ENCODE results near the gene HELZ.
A peak's percentile ranks its signal among the peaks of the same experiment; 100 is the strongest.
"Not testable (repeated sequence)": the region's sequence is repeated elsewhere in the genome, so short reads cannot be mapped to it uniquely, and the experiment has no call there.

The HELZ gene, protein sequence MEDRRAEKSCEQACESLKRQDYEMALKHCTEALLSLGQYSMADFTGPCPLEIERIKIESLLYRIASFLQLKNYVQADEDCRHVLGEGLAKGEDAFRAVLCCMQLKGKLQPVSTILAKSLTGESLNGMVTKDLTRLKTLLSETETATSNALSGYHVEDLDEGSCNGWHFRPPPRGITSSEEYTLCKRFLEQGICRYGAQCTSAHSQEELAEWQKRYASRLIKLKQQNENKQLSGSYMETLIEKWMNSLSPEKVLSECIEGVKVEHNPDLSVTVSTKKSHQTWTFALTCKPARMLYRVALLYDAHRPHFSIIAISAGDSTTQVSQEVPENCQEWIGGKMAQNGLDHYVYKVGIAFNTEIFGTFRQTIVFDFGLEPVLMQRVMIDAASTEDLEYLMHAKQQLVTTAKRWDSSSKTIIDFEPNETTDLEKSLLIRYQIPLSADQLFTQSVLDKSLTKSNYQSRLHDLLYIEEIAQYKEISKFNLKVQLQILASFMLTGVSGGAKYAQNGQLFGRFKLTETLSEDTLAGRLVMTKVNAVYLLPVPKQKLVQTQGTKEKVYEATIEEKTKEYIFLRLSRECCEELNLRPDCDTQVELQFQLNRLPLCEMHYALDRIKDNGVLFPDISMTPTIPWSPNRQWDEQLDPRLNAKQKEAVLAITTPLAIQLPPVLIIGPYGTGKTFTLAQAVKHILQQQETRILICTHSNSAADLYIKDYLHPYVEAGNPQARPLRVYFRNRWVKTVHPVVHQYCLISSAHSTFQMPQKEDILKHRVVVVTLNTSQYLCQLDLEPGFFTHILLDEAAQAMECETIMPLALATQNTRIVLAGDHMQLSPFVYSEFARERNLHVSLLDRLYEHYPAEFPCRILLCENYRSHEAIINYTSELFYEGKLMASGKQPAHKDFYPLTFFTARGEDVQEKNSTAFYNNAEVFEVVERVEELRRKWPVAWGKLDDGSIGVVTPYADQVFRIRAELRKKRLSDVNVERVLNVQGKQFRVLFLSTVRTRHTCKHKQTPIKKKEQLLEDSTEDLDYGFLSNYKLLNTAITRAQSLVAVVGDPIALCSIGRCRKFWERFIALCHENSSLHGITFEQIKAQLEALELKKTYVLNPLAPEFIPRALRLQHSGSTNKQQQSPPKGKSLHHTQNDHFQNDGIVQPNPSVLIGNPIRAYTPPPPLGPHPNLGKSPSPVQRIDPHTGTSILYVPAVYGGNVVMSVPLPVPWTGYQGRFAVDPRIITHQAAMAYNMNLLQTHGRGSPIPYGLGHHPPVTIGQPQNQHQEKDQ (N-terminal part only)

GRCh38 chr17:67245073-67245693, at the start of gene HELZ:
Gene HELZ, minus strand, starts transcription at chr17:67245196. Its CDS starts 26,392 bp downstream, at chr17:67218804.
- peak; percentile 31 to 49 (median 35) for DNase-seq

GRCh38 chr17:67293251-67294203, 48.5 kb upstream of the HELZ start:
- peak; percentile 16 to 30 (median 24) for DNase-seq

DNA sequence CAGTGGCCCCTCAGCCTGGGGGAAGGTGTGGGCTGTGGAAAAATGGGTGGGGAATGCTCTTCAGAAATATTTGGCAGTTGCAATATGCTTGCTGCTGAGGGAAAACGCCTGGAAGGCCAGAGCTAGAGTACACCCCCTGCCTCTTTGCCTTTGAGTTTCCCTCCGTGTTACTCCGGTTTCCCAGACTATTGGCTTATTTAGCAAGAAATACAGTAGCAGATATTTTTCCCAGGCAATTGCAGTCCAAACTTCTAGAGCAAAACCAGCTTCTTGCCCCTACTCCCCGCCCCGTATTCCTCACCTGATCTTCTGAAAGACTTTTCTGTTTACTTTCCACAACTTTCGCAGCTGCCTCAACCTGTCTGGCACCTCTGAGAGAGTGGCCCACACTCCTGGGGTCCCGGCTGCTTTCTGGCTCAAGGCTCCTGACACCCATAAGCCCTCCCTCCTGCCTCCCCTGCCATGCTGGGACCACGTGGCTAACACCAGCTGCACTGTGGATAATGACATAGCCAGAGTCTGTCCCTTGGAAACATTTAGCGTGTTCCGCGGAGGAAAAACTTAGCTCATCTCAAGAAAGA, 45.8 kb upstream of the HELZ start:
- no peak for DNase-seq

DNA sequence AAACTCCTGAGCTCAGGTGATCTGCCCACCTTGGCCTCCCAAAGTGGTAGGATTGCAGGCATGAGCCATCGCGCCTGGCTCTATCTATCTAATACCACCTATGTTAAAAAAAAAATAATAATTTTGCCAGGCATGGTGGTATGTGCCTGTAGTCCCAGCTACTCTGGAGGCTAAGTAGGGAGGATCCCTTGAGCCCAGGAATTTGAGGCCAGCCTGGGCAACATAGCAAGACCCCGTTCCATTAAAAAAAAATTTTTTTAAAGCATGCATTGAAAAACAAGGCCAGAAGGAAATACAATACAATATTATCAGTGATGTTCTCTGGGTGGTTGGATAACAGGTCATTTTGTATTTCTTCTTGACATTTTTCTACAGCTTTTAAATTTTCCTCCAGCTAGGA, 45.2 kb upstream of the HELZ start:
- no peak for DNase-seq

DNA sequence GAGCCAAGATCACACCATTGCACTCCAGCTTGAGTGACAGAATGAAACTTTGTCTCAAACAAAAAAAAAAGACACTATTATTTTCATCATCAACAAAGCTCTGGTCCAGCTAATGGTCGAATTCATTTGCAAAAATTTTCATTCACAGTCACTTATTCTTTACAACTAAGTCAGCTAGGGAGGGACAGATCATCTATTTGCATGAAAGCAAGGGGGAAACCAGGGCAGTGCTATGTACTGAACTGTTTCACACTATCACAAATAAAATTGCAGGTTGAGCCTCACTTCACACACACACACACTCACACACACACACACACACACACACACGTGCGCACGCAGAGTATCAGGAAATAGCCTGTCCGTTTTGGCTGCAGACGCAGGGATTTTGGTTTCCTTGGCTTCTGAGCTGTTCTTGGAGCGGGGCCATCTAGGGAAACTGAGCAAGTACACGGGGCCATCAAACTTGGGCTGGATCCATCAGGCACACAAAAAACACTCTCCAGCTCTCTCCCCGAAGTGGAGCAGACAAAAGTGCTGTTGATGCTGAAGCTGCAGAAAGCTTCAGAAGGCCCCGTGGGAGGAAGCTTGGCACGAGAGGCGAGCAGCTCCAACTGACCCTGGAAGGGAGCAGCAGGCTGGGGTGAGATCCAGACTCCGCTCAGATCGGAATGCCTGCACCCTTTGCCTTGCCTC, 44.3 kb upstream of the HELZ start:
- no peak for DNase-seq

GRCh38 chr17:67286826-67287225, 41.8 kb upstream of the HELZ start:
- DNase-seq = not testable (repeated sequence)

- no peak for DNase-seq
These were observed 40.4 kb upstream of the HELZ start for GRCh38 chr17:67285360-67285759.

DNA sequence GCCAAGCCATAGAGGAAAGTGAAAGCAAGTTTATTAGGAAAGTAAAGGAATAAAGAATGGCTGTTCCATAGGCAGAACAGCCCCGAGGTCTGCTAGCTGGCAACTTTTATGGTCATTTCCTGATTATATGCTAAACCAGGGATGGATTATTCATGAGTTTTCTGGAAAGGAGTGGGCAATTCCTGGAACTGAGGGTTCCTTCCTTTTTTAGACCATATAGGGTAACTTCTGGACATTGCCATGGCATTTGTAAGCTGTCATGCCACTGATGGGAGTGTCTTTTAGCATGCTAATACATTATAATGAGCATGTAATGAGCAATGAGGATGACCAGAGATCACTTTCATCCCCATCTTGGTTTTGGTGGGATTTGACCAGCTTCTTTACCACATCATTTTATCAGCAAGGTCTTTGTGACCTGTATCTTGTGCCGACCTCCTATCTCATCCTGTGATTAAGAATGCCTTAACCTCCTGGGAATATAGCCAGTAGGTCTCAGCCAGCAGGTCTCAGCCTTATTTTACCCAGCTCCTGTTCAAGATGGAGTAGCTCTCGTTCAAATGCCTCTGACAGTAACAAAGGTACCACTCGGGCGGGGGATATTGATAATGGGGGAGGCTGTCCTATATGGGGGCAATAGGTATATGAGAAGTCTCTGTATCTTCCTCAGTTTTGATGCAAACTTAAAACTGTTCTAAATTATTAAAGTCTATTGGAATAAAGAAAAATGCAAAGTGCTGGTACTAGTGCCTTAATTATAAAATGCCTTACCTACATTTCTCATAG, 38.9 kb upstream of the HELZ start:
- no peak for DNase-seq

DNA sequence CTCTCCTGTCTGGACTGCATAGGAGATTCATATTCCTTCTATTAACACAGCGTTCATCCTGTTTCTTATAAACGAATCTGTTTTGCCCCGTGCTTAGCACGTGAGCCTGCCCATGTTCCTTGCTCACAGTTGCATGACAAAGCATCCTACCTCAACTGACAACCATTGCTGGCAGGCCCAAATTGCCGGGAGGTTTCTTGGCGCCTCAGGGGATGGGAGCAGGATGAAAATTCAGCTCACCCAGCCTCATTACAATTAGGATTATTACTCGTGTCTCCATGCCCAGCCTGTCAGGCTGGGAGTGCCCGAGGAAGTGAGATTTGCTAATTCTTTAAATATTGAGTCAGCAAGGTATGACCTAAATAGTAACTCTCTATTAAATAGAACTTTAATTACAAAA, 36.7 kb upstream of the HELZ start:
- no peak for DNase-seq

GRCh38 chr17:67281053-67281452, 36.1 kb upstream of the HELZ start:
- no peak for DNase-seq

- no peak for DNase-seq
These were observed 35.3 kb upstream of the HELZ start for GRCh38 chr17:67280279-67280678.

DNA sequence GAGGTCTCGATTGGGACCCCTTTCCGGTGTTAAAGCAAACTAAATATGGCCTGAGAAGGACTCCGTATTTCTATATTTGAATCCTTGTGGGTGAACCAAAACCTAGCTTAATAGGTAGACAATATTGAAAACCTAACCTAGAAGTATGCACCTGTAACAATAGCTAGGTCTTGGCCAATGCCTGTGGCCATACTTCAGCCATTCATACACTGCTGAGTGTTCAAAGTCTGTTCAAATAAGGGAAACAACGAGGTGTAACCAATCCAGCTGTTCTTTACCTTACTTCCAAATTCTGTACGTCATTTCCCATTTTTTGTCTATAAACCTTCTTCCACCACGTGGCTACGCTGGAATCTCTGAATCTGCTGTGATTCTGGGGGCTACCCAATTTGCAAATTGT, 34.1 kb upstream of the HELZ start:
- no peak for DNase-seq

DNA sequence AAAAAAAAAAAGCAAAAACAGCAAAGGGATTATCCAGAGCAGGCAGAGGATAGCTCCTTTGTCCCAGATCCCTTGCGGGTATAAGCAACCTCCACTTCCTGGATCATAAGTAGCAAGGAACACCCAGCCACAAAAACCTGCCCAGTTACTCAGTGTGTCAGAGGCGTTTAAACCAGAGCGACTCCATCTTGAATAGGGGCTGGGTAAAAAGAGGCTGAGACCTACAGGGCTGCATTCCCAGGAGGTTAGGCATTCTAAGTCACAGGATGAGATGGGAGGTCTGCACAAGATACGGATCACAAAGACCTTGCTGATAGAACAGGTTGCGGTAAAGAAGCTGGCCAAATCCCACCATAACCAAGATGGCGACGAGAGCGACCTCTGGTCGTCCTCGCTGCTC, 33.4 kb upstream of the HELZ start:
- no peak for DNase-seq

- DNase-seq = no peak
These were observed 31.1 kb upstream of the HELZ start for GRCh38 chr17:67276075-67276474.

DNA sequence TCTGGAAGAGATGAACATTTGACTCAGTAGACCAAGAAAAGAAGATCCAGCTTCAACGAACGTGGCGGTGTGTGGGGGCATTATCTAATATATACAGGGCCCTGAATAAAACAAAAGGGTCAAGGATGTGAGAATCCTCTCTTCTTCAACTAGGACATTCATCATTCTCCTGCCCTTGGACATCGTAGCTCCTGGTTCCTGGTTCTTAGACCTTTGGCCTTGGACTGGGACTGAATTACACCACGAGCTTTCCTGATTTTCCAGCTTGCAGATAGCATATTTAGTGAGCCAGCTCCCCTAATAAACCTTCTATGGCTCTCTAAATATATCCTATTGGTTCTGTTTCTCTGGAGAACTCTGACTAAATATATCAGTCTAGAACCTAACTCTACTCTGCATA, 29.5 kb upstream of the HELZ start:
- DNase-seq = no peak

- DNase-seq = no peak
These were observed 28.9 kb upstream of the HELZ start for GRCh38 chr17:67273900-67274299.

GRCh38 chr17:67272312-67273047, 27.5 kb upstream of the HELZ start:
- DNase-seq = no peak

- DNase-seq = not testable (repeated sequence)
These were observed 26.2 kb upstream of the HELZ start for GRCh38 chr17:67271187-67271586.

DNA sequence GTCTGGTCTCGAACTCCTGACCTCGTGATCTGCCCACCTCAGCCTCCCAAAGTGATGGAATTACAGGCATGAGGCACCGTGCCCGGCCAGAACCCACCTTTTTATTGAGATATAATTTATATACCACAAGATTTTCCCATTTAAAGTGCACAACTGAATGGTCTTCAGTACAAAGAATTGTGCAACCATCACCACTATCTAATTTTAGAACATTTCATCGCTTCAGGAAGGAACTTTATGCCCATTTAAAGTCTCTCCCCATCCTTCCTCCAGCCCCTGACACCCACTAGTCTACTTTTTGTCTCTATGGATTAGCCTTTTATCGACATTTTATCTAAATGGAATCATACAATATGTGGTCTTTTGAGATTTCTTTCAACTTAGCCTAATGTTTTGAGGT, 25.4 kb upstream of the HELZ start:
- no peak for DNase-seq
